H1 (cell line): ENCODE measurements around the gene RAP2A. TPM values are rescaled to one million over a fixed set of nuclear protein-coding genes. Genes with fewer than 3 reads are reported as not detected.

ENCODE experiments used
- CEBPB ChIP-seq: IDR thresholded peaks from 2 replicates; pipeline ENCODE4 v1.6.1; 2012; ENCODE audit warnings: low read depth, low read length
- EZH2 ChIP-seq: fragments of 200-600 bp; sonication (generic); IDR thresholded peaks from 2 replicates; pipeline ENCODE4 v1.7.1; 2012; ENCODE audit warnings: low read depth, mild to moderate bottlenecking, moderate library complexity, low read length, inconsistent platforms; ENCODE audit not compliant: severe bottlenecking
- JUN ChIP-seq: IDR thresholded peaks from 2 replicates; pipeline ENCODE4 v1.6.1; 2011; ENCODE audit warnings: low read depth, mild to moderate bottlenecking, improper control_type of control experiment, low read length
- NRF1 ChIP-seq: IDR thresholded peaks from 2 replicates; pipeline ENCODE4 v1.6.1; 2011; ENCODE audit warnings: mild to moderate bottlenecking, low read depth, low read length, improper control_type of control experiment
- POU5F1 ChIP-seq: IDR thresholded peaks from 2 replicates; pipeline ENCODE4 v1.6.1; 2011; ENCODE audit warnings: low read depth, mild to moderate bottlenecking, low read length, moderate library complexity
- SP1 ChIP-seq: IDR thresholded peaks from 2 replicates; pipeline ENCODE4 v1.6.1; 2011; ENCODE audit warnings: low read depth, low read length
- TAF1 ChIP-seq: IDR thresholded peaks from 2 replicates; pipeline ENCODE4 v1.6.1; 2011; ENCODE audit warnings: mild to moderate bottlenecking, low read depth, low read length
- polyA plus RNA-seq, 7 experiments: library from polyadenylated mRNA; depleted of rRNA in 3 of 7; stranded (reverse) in 5 of 7; unstranded in 2 of 7; fragments of >200 nt in 5 of 7; fragments of 200-250 nt in 2 of 7; gene quantifications; 1 replicate in 5 of 7; 2 replicates in 1 of 7; 4 replicates in 1 of 7; pipeline versions ENCODE4 v1.2.1 to v1.2.3, GENCODE V29; 2011 to 2013; ENCODE audit warnings: missing spikeins in 2 of 7, mixed read lengths in 2 of 7
- total RNA-seq: library from RNA; stranded (reverse); fragmentation: NEBNext Ultra II Directional; extraction: Animal tissue kit (Norgen Biotek cat#: 25700); gene quantifications from 2 replicates; pipeline ENCODE4 v1.2.1, GENCODE V29; 2021
- TF ChIP-seq, protein P1 (sequence below), 3 experiments: IDR thresholded peaks; 1 replicate in 2 of 3; 2 replicates in 1 of 3; pipeline versions ENCODE4 v1.5.1 to v1.6.1; 2011; ENCODE audit warnings: low read length in 3 of 3, mild to moderate bottlenecking in 3 of 3, inconsistent platforms in 2 of 3, low read depth in 1 of 3, moderate library complexity in 1 of 3; ENCODE audit not compliant: insufficient read depth in 1 of 3; ENCODE audit errors: control extremely low read depth in 1 of 3

The RAP2A gene
- total and polyA plus RNA-seq, 2 of the 8 experiments (the other 6 are each of a cell fraction or from before 2014, with no cell fraction given): 8.4 to 43.4 TPM

- TF ChIP-seq, protein P1, sequence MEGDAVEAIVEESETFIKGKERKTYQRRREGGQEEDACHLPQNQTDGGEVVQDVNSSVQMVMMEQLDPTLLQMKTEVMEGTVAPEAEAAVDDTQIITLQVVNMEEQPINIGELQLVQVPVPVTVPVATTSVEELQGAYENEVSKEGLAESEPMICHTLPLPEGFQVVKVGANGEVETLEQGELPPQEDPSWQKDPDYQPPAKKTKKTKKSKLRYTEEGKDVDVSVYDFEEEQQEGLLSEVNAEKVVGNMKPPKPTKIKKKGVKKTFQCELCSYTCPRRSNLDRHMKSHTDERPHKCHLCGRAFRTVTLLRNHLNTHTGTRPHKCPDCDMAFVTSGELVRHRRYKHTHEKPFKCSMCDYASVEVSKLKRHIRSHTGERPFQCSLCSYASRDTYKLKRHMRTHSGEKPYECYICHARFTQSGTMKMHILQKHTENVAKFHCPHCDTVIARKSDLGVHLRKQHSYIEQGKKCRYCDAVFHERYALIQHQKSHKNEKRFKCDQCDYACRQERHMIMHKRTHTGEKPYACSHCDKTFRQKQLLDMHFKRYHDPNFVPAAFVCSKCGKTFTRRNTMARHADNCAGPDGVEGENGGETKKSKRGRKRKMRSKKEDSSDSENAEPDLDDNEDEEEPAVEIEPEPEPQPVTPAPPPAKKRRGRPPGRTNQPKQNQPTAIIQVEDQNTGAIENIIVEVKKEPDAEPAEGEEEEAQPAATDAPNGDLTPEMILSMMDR (IDR thresholded peaks at IDR 0.05; ENCODE audit: control extremely low read depth in 1 of 3, insufficient read depth in 1 of 3, low read depth in 1 of 3, low read length in 3 of 3): no peak
- TF ChIP-seq CEBPB: no peak
- TF ChIP-seq JUN: no peak
- no peak for TF ChIP-seq TAF1
- no peak for TF ChIP-seq NRF1
- TF ChIP-seq EZH2: no peak
- no peak for TF ChIP-seq POU5F1
- no peak for TF ChIP-seq SP1
These were observed 36.7 kb upstream of the RAP2A start (continued) for GRCh38 chr13:97397267-97397666.
